ENCODE measurements around the gene DDX53. TPM values are rescaled to one million over a fixed set of nuclear protein-coding genes. Genes with fewer than 3 reads are reported as not detected.

Gene DDX53
- total and polyA plus RNA-seq, 9 of the 15 experiments (the other 6 are each of a cell fraction or from before 2014, with no cell fraction given), result 0.25 to 3.3 (median 2.4) TPM

GRCh38 chrX:22950269-22951266 lies 49.2 kb upstream of the DDX53 start:
- Histone ChIP-seq H3K9ac (ENCODE audit: insufficient read depth in 1 of 2, low read depth in 2 of 2, low read length in 2 of 2) (no peak overlapping the region), H3K4me2 (ENCODE audit: insufficient read depth, low read length) (no peak overlapping the region), H3K9me3 (replicated peaks; ENCODE audit: control insufficient read depth, insufficient read depth, low read depth, low read length) (no peaks in the 10 kb centered on the region), H3K27ac (ENCODE audit: extremely low read depth, low read depth, low read length) (no peak overlapping the region), H3K27me3 (ENCODE audit: control insufficient read depth in 2 of 2, insufficient read depth in 2 of 2, low read length in 2 of 2) (no peaks in the 10 kb centered on the region), H3K36me3 (ENCODE audit: control insufficient read depth, insufficient read depth, low read length) (no peaks in the 10 kb centered on the region), H3K9me1 (ENCODE audit: control insufficient read depth, insufficient read depth, low read length) (no peaks in the 10 kb centered on the region), H2AFZ (ENCODE audit: low read depth, low read length) (no peak overlapping the region), H3K4me3 (no peak overlapping the region), H4K20me1 (replicated peaks; ENCODE audit: control insufficient read depth, insufficient read depth, low read length) (no peaks in the 10 kb centered on the region), H3K79me2 (ENCODE audit: control insufficient read depth, insufficient read depth, low read length) (no peaks in the 10 kb centered on the region), H3K4me1 (replicated peaks in 1 of 2; ENCODE audit: control insufficient read depth in 2 of 2, insufficient read depth in 2 of 2, low read length in 2 of 2) (no peaks in the 10 kb centered on the region)
- intact Hi-C loops (cut with micrococcal nuclease), result no loop called here
- DNase-seq (ENCODE audit: extremely low read depth in 1 of 4, low spot score in 3 of 4), result peak in 1 of 4 experiments; percentile 21
- WGBS (ENCODE audit: insufficient coverage, low coverage, missing lambda C conversion rate), result 0% methylated on average over 5 of the region's 5 CpGs
- CTCF ChIA-PET (ENCODE audit: low intra/inter-chr PET ratio), result no interaction called here
- POLR2A ChIA-PET, result no interaction called here
- in situ Hi-C loops (cut with MboI), result no loop called here
- no TSS peak for BruUV-seq (replicated peaks)
- no peak for ATAC-seq
- TF ChIP-seq MAFK (IDR thresholded peaks at IDR 0.05; ENCODE audit: low read length) (peak; percentile 29; the same call in 1 of the 2 replicates), ZNF316 (IDR thresholded peaks at IDR 0.05) (0 out of 2 replicates have a peak, but pooled peaks have one; percentile 13), MEIS2 (IDR thresholded peaks at IDR 0.05; ENCODE audit: partially characterized antibody) (no peak), MAFG (tag; conservative IDR thresholded peaks at IDR 0.05) (0 out of 2 replicates have a peak, but pooled peaks have one; percentile 7), C11orf30 (IDR thresholded peaks at IDR 0.05; ENCODE audit: low read depth) (peak; percentile 43), SREBF1 (IDR thresholded peaks at IDR 0.05; ENCODE audit: borderline replicate concordance, low read depth, low read length) (no peak)
- no peak for FAIRE-seq
